Femur (tissue), 1 donor: ENCODE measurements around the gene MALAT1.

Experiments used
- DNase-seq: peaks from one replicate; pipeline ENCODE4 v3.0.0-alpha.2; 2017

MALAT1 gene

DNA sequence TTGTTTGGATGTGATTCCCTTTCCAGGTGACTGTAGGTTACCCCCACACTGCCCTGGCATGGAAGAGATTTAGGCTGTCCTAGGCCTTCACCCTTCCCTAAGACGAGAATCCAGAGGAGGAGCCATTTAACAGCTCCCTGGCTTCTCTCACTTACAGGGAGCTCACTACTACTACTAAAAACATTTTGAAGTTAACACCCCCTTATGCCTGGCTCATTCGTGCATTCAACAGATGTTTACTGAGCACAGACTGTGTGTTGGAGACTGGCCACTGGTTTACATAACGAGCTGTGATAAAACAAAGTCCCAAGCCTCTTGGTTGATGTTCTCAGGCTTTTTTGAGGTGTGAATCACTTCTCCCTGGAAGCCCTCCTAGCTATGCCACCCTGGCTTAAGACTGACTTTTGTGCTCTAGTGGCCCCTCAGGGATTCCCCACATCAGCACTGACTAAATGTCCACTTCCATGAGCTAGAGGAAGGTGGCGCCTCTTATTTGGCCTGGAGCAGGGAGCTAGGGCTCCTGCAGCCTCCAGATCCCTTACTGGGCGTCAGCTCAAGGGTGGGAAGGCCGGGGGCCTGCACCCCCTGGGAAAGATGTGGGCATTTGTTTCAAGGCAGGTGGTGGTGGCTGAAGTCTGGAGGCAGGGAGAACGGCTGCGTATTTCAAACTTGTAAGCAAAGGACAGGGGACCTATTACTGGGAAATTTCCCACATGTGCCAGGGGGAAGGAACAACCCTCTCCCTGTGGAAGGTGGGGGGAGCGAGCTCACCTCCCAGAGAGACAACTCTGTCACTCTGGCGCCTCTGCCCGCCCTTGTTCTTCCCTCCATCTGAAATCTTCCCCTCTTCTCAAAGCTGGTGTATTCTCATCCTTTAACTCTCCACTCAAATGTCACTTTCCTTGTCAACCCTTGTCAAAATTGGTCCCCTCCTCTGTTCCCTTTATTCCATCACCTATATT is 19.4 kb upstream of the MALAT1 start:
- peak; percentile 74 for DNase-seq

DNA sequence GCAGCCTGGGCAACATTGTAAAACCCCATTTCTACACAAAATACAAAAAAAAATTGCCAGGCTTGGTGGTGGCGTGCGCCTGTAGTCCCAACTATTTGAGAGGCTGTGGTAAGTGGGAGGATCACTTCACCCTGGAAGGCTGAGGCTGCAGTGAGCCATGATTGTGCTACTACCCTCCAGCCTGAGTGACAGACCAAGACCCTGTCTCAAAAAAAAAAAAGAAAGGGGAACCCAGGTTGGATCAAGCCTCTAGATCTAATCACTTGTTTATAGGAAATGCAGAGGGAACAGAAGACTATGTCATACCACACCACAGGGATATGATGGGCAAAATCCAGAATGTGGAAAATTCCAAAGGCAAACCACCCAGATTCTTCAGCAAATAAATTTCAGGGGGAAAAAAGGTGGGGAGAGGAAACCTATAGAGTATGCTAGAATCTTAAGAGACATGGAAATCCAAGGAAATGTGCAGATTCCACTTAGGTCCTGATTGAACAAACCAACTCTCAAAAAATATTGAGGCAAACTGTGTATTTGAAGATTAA is 16.5 kb upstream of the MALAT1 start:
- no peak for DNase-seq

DNA sequence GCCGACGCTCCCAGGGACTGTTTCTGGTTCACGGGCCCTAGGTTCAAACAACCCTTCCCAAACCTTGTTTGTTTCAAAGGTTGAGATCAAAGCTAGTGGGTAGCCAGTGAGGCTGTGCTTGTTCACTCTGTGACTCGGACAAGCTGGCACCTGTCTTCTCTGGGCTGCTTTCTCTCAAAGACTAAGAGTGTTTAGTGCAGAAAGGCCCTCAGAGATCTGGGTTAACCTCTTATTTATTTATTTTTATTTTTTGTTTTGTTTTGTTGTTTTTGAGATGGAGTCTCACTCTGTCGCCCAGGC is 13.0 kb upstream of the MALAT1 start:
- DNase-seq: no peak

DNA sequence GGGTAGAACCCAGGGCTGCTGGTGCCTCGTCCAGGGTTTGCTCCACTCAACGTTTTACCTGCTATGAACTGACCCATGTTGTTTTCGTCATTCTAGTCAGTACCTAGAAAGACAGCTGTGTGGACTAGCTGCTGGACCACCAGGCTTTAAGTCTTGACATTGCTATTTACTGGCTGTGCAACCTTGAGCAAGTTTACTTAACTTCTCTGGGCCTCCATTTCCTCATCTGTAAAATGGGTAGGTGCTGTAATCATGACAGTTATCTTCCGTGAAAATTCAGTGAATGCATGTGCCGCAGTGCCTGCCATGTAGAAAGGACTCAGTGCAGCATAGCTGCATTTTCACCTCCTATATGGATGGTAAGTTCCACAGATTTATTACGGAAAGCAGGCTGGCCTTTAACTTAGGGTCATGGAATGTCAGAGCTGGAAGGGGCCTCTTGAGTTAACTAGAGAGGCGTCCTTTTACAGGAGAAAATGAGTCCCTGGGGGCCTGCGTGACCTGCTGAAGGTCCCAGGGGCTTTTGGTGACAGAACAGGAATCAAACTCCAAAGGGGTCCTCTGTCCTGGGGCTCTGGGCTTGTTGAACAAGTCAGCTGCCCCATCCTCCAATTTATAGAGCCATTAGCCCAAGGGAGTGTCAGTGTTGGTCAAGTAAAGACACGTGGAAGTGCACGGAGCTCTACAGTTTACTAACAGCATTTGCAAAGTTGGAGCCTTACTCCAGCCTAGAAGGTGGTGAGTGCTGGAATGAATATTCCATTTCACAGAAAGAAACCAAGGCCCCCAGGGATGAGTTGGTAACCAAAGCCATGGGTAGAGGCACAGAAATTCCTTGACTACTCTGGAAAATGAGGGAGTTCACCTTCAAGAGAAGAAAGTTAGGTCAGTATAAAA is 12.0 kb upstream of the MALAT1 start:
- DNase-seq: no peak

DNA sequence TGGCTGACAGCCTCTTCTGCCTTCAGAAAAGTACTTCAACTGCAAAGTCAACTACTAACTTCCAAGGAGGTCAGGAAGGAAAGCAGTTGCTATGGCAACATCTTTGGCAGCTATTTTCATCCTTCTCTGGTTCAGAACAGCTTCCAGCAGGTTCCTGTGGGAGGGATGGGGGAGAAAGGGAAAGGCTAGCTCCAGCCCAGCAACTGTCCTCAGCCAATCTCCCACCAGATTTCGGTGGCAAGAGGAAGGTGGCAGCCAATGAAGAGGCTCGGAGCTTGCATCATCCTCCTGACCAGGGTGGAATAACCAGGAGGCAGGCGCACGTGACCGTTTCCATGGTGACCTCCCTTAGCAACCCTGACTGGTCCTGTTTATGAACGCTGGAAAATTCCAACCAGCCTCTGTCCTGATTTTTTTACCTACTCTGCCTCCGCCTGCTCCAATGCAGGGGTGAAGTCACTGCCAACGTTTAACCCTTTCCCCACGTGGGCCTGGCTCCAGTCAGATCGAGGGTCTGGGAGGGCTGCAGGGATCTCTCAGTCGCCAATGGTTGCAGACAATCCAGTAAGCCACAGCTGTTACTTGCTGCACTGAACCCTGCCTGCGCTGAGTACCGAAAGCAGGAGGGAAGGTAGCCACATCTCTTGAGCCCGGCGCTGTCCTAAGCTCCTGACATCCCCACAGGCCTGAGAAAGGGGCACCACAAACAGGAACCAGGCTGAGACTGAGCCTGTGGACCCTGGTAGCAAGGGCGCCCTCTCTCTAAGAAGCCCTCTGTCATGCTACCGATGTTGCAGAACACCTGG is 11.2 kb upstream of the MALAT1 start:
- DNase-seq: peak; percentile 100

DNA sequence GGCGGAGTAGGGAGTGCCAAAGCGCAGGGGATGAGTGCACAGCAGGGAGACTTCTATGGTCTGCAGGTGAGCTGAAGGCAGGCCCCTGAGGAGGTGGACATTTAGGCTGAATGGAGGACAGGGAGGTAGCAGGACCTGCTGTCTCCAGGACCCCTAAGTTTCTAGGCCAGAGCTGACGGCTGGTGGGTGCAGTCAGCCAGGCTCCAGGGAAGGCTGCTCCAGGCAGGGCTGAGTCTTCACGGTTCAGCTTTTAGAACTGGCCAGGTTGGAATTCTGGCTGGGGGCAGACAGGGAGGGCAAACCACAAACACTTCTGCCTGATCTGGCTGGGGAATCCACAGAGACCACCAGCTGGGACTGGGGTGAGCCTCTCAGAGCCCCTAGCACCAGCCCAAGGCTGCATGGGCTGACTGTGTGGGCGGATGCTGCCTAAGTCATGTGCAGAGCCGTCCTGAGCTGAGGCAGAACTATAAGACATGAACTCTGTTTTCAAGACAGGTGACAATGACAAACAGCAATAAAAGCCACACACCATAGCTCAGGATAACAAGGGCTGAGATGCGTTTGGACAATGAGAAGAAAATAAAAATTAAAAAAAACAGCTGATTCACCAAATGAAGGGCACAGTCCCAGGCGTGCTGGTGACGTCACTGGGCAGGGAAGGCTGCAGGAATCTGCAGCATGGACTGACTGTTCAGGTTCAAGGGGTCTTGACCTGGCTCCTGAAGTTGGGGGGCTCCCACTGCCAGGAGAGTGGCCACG is 10.4 kb upstream of the MALAT1 start:
- DNase-seq: peak; percentile 57

DNA sequence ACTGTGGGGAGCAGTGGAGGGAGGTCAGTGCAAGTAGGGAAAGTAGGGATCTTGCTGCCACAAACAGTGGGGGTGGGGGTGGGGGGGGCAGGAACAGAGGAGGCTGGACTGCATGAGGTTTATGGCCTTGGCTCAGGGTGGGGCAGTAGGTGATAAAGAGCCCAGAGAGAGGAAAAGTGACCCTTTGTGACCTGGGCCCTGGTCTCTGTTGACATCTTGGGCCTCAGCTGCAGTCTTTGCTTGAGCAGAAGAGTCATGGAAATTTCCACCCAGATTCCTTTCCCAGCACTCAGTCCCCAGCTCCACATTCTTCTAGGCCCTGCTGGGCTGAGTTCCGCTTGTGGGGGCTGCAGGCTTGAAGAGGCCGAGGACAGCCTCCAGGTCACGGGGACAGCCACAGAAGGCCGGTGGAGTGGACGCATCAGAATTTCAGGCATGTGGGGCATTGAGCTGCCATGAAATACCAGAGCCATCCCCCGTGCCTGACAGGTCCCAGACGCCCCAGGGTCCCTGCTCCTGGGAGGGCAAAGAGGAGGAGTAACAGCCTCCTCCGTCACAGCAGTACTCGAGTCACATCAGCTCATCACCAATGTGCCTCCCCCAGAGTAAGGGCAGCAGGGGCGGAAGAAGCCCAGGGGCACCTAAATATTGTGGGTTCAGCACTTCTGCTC is 9.7 kb upstream of the MALAT1 start:
- peak; percentile 85 for DNase-seq

DNA sequence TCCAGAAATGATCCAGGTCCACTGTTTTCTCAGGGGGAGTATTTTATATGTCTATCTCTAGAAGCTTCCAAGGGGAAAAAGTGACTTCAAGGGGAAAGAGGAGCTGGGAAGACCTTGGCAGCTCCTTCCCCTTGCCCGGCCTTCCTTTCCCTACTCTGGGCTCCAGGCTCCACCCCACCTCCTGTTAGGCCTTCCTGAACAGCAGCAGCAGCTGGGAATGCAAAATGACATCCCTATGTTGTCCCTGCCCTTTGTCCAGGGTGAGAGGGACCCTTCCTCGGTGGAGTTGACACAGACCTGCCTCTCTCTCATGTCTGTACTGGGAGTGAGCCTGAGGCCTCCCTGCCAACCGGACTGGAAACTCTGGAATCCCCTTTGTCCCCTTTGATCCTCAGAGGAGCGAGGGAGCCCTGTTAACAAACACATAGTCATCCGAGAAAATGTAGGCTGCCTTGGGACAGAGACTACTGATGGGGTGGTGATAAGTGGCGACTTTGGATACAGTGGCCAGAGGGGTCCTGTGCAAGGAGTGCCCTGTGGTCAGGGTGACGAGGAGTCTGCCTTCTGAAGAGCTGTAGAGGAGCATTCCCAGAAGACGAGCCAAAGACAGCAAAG is 9.0 kb upstream of the MALAT1 start:
- DNase-seq: peak; percentile 82

DNA sequence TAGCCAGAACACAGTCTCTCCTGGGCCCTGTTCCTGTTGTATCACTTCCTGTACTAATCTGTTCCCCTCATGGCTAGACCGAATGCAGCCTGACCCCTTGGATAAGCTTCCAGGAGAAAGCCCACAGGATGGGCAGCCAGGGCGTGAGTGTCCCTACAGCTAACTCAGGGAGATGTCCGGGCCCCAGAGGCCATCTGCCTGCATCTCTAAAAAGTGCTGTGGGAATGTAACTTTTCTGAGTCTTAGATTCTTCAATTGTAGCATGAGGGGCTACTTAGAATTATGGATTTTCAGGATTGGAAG is 7.7 kb upstream of the MALAT1 start:
- DNase-seq: no peak

DNA sequence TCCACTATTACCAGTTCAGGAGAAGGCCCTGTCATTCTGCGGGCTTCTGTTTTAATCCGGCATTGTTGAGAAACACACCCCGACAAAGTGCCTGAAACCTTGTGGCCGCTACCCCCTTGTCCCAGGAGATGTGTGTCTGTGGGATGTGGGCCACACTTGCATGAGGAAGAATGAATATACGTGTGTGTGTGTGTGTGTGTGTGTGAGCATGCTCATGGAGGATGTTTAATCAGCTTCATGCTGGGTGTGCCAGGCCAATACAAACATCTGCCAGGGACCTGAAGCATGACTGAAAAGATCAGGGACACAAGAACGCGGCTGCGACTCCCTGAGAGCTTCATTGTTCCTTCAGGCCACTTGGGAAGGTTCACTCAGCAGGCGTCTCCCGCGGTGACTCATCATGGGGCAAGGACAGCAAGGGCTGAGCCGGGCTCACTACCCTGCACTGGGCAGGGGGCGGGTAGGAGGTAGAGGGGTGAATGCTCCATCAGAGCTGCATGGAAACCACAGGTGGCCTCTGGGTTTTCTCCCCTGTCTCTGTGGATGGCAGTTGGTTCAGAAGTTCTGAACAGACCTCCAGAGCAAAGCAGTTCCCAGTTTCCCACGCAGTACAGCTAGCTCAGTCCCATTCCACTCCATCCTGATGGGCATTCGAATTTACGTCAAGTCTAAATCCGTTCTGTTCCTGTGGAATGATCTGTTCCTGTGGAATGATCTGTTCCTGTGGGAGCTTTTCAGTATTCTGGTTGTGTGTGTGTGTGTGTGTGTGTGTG is 7.0 kb upstream of the MALAT1 start:
- DNase-seq: peak; percentile 77

DNA sequence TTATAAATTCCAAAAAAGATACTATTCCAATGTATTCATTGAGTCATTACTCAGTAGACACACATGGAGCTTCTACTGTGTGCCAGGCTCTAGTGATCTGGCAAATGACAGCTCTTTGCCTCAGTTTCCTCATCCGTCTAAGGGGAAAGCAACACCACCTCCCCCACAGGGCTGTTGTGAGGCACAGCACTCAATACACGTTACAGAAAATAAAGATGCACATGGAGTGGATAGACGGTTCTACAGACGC is 6.5 kb upstream of the MALAT1 start:
- no peak for DNase-seq

DNA sequence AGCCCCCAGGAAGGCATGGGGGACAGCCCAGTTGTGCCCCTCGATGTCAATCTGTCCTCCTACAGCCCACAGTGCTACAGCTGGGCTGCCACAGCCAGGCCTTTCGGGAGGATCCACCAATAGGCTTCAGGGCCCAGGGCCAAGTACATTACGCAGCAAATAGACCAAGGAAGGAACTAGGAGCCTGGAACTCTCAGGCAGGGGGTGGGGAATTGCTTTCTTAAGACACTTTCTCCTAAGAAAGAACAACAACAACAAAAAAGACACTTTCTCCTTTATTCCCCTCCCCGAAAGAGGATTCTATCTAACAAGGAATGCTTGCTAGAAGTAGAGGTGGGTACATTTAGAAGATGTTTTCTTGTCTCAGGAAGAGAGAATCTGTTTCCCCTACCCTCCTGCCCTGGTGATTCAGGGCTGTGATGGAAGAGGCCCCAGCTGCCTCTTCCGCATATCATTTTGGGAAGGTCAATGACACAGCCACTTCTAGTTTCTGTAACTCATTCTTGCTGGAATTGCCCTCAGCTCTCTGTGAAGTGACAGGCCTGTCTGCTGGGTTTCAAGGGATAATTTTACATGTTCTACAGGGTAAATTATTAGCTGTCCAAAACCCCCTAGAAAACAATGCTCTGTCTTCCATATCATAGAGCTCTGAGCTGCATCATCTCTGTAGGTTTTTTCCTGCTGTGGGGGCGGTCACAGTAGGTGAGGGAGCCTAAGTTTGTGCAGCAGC is 6.0 kb upstream of the MALAT1 start:
- DNase-seq: peak; percentile 90

DNA sequence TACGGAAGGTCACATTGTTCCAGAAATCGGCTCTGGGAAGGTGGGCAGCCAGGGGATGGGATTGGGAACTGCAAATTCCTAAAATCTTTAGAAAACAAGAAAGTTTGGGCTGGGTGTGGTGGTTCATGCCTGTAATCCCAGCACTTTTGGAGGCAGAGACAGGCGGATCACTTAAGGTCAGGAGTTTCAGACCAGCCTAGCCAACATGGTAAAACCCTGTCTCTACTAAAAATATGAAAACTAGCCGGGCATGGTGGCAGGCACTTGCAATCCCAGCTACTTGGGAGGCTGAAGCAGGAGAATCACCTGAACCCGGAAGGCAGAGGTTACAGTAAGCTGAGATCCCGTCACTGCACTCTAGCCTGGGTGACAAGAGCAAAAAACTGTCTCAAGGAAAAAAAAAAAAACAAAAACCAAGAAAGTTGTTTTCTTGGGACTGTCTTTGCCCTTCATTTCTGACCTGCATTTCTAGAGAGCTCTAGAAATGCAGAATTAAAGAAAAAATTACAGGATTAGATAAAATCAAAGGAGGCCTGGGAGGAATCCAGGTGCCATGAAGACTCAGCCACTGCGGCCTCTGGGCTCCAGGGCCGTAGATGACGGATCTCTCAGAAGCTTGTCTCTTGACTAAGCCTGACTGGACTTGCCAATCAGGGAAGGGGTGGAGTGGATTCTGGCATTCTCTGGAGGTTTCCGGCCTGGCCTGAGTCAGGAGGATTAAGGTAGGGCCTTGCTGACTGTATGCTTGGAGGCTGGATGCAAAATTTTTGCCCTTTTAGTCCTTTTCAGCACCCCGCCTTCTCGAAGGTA is 5.3 kb upstream of the MALAT1 start:
- peak; percentile 80 for DNase-seq

DNA sequence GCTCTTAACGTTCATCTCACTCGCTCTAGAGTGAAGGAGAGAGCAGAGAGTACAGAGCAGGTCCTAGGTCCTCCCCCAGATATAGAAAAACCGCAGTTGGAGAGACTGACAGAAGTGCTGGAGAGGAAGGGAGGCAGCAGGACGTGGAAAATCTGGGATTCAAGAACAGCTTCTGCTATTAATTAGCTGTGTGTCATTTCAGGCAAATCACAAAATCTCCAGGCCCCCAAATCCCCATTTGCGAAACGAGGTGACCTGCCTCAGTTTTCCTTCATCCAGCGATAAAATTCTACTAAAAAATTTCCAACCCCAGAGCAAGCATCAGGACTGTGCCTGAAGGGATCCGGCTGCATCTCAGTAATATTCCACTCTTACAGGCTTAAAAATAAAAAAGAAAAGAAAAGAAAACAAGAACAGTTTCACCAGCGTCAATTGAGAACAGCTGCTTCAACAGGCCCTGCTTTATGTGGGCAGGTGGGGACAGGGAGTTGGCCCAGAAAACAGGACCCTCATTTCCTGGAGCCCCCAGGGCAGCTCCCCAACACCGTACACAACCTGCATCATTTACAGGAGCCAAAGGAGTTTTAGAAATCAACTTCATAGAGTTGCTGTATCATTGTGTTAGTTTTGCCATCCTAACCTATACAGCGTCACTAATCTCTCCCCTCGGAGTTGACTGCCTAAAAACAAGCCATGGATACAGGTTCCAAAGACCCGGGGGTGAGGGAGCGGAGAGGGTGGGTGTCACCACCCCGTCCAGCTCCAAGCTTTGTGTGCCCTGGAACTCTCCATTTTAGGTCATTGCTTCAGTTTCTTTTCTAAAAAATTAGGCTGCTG is 2.3 kb upstream of the MALAT1 start:
- DNase-seq: peak; percentile 51

DNA sequence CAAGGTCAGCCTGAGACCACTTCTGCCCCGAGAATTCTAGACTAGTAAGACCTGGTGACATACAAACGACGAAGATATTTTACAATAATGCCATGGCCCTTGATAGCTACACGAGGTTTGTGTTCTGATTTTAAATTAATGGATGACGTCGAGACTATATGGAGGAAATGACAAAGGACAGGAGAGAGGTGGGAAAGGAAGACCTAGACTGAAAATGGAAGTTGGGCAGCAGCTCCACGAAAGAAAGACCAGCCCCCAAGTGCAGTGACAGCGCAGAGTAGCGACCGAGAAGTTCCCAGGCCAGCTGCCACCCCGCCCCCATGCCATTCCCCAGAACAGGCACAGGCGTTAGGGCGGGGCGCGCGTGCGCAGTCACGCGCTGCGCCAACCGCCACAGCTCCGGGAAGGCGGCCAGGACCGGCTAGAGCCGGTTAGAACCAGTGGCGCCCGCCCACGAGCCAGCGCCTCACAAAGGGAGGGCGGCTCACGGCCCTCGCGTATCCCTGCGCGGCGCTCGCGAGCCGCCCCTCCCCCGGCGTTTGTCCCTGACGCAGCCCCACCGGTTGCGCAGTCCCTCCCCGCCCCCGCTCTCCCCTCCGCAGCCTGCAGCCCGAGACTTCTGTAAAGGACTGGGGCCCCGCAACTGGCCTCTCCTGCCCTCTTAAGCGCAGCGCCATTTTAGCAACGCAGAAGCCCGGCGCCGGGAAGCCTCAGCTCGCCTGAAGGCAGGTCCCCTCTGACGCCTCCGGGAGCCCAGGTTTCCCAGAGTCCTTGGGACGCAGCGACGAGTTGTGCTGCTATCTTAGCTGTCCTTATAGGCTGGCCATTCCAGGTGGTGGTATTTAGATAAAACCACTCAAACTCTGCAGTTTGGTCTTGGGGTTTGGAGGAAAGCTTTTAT is 1.5 kb upstream of the MALAT1 start:
- peak; percentile 99 for DNase-seq

DNA sequence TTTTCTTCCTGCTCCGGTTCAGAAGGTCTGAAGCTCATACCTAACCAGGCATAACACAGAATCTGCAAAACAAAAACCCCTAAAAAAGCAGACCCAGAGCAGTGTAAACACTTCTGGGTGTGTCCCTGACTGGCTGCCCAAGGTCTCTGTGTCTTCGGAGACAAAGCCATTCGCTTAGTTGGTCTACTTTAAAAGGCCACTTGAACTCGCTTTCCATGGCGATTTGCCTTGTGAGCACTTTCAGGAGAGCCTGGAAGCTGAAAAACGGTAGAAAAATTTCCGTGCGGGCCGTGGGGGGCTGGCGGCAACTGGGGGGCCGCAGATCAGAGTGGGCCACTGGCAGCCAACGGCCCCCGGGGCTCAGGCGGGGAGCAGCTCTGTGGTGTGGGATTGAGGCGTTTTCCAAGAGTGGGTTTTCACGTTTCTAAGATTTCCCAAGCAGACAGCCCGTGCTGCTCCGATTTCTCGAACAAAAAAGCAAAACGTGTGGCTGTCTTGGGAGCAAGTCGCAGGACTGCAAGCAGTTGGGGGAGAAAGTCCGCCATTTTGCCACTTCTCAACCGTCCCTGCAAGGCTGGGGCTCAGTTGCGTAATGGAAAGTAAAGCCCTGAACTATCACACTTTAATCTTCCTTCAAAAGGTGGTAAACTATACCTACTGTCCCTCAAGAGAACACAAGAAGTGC is 661 bp upstream of the MALAT1 start:
- DNase-seq: peak; percentile 75

DNA sequence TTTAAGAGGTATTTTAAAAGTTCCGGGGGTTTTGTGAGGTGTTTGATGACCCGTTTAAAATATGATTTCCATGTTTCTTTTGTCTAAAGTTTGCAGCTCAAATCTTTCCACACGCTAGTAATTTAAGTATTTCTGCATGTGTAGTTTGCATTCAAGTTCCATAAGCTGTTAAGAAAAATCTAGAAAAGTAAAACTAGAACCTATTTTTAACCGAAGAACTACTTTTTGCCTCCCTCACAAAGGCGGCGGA is 193 bp upstream of the MALAT1 start:
- no peak for DNase-seq
